ENCODE measurements around the gene SBK3.

SBK3 gene

GRCh38 chr19:55545443-55545842, at the start of gene SBK3:
TSS of gene SBK3 (minus strand) at chr19:55545543. CDS start at chr19:55545543, 0 bp downstream.
- TF ChIP-seq CTCF (conservative IDR thresholded peaks at IDR 0.05; ENCODE audit: low read length), result no peak
- no peak for DNase-seq (ENCODE audit: low read depth)
- no peak within 1 kb of the TSS for H3K4me3 ChIP-seq (ENCODE audit: low read length)

GRCh38 chr19:55593096-55593772, 47.9 kb upstream of the SBK3 start:
- no peak for TF ChIP-seq CTCF (conservative IDR thresholded peaks at IDR 0.05; ENCODE audit: low read length)
- no peak for DNase-seq (ENCODE audit: low read depth)
- H3K4me3 ChIP-seq (ENCODE audit: low read length), result no peak overlapping the region

- no peak for DNase-seq (ENCODE audit: low read depth)
- H3K4me3 ChIP-seq (ENCODE audit: low read length), result no peak overlapping the region
- TF ChIP-seq CTCF (conservative IDR thresholded peaks at IDR 0.05; ENCODE audit: low read length), result no peak
These were observed 47.2 kb upstream of the SBK3 start for GRCh38 chr19:55592391-55593090.

- no peak for DNase-seq (ENCODE audit: low read depth)
- no peak overlapping the region for H3K4me3 ChIP-seq (ENCODE audit: low read length)
- TF ChIP-seq CTCF (conservative IDR thresholded peaks at IDR 0.05; ENCODE audit: low read length), result no peak
These were observed 46.2 kb upstream of the SBK3 start for GRCh38 chr19:55591555-55591954.

- TF ChIP-seq CTCF (conservative IDR thresholded peaks at IDR 0.05; ENCODE audit: low read length), result no peak
- DNase-seq (ENCODE audit: low read depth), result no peak
- no peak overlapping the region for H3K4me3 ChIP-seq (ENCODE audit: low read length)
These were observed 45.3 kb upstream of the SBK3 start for GRCh38 chr19:55590617-55591016.

GRCh38 chr19:55590109-55590508, 44.8 kb upstream of the SBK3 start:
- DNase-seq (ENCODE audit: low read depth), result no peak
- no peak for TF ChIP-seq CTCF (conservative IDR thresholded peaks at IDR 0.05; ENCODE audit: low read length)
- H3K4me3 ChIP-seq (ENCODE audit: low read length), result no peak overlapping the region

GRCh38 chr19:55588738-55589137, 43.4 kb upstream of the SBK3 start:
- no peak for TF ChIP-seq CTCF (conservative IDR thresholded peaks at IDR 0.05; ENCODE audit: low read length)

More at GRCh38 chr19:55588738-55589137, 43.4 kb upstream of the SBK3 start:
- DNase-seq (ENCODE audit: low read depth), result no peak
- no peak overlapping the region for H3K4me3 ChIP-seq (ENCODE audit: low read length)

Measured in AG10803 (cell line).